H1 (cell line): ENCODE data around the gene CORIN. TPM values are rescaled to one million over a fixed set of nuclear protein-coding genes. Genes with fewer than 3 reads are reported as not detected.

Experiments
- CTCF ChIA-PET: fragments of 300-600 bp; sonication (Branson Sonifier 250); formaldehyde crosslinking; loops from one replicate; lab custom pipeline; 2021; ENCODE audit not compliant: partially characterized antibody; lab: Charles Lee
- POLR2A ChIA-PET: fragments of 300-600 bp; sonication (Branson Sonifier 250); formaldehyde crosslinking; loops from one replicate; lab custom pipeline; 2021; ENCODE audit warnings: inconsistent platforms; ENCODE audit not compliant: partially characterized antibody; lab: Charles Lee
- DNase-seq, 2 experiments: peaks; one replicate each; pipeline versions ENCODE4 v3.0.0 to v3.0.0-alpha.2; 2010 to 2022; ENCODE audit warnings: low spot score in 2 of 2, low read depth in 1 of 2, mixed read lengths in 1 of 2
- FAIRE-seq: peaks from 2 replicates; lab custom pipeline; 2011; peaks lifted over from hg19 to GRCh38; lab: Jason Lieb, UNC
- H2AFZ ChIP-seq: 2 replicates; pipeline ENCODE4 v1.8.1; 2012; ENCODE audit warnings: low read length, inconsistent platforms
- H2AK5ac ChIP-seq: 2 replicates; pipeline ENCODE4 v1.6.1; 2013; ENCODE audit warnings: low read depth, low read length
- H2BK120ac ChIP-seq: replicated peaks from 2 replicates; pipeline ENCODE3; 2013; ENCODE audit warnings: low read depth, low read length, inconsistent platforms
- H2BK12ac ChIP-seq: 2 replicates; pipeline ENCODE4 v1.6.1; 2013; ENCODE audit warnings: low read depth, low read length
- H2BK15ac ChIP-seq: 2 replicates; pipeline ENCODE4 v1.6.1; 2013; ENCODE audit warnings: low read length
- H2BK20ac ChIP-seq: 2 replicates; pipeline ENCODE4 v1.6.1; 2013; ENCODE audit warnings: low read length
- H2BK5ac ChIP-seq: 2 replicates; pipeline ENCODE4 v1.6.1; 2013; ENCODE audit warnings: low read depth, low read length
- H3K14ac ChIP-seq: 2 replicates; pipeline ENCODE4 v1.6.1; 2013; ENCODE audit warnings: inconsistent platforms; ENCODE audit not compliant: insufficient read length
- H3K18ac ChIP-seq: 2 replicates; pipeline ENCODE4 v1.6.1; 2013; ENCODE audit warnings: low read length; ENCODE audit errors: extremely low read depth
- H3K23ac ChIP-seq: 2 replicates; pipeline ENCODE4 v1.6.1; 2013; ENCODE audit warnings: inconsistent platforms; ENCODE audit not compliant: insufficient read length
- H3K23me2 ChIP-seq: 2 replicates; pipeline ENCODE4 v1.6.1; 2013; ENCODE audit warnings: low read depth, low read length
- H3K27ac ChIP-seq: 2 replicates; pipeline ENCODE4 v1.6.1; 2011; ENCODE audit warnings: low read depth, low read length, inconsistent platforms
- H3K27me3 ChIP-seq, 4 experiments: replicated peaks in 1 of 4; 1 replicate in 1 of 4; 2 replicates in 3 of 4; pipeline versions ENCODE4 v1.6.1 to v1.8.1; 2011 to 2013; ENCODE audit warnings: low read length in 3 of 4, mild to moderate bottlenecking in 3 of 4, inconsistent platforms in 2 of 4, mixed read lengths in 2 of 4, moderate library complexity in 1 of 4; ENCODE audit not compliant: control insufficient read depth in 3 of 4, insufficient read depth in 3 of 4; ENCODE audit errors: extremely low read depth in 1 of 4
- H3K36me3 ChIP-seq, 4 experiments: 2 replicates each; pipeline versions ENCODE4 v1.6.1 to v1.8.1; 2011 to 2013; ENCODE audit warnings: mild to moderate bottlenecking in 4 of 4, low read length in 3 of 4, moderate library complexity in 2 of 4, control low read depth in 1 of 4, inconsistent platforms in 1 of 4; ENCODE audit not compliant: insufficient read depth in 4 of 4, control insufficient read depth in 2 of 4
- H3K4ac ChIP-seq: replicated peaks from 2 replicates; pipeline ENCODE3; 2013; ENCODE audit warnings: low read length, low read depth, mixed read lengths, inconsistent platforms; ENCODE audit not compliant: insufficient read length
- H3K4me1 ChIP-seq, 4 experiments: replicated peaks in 1 of 4; 1 replicate in 1 of 4; 2 replicates in 3 of 4; pipeline versions ENCODE4 v1.6.1 to v1.8.1; 2011 to 2013; ENCODE audit warnings: low read length in 3 of 4, inconsistent platforms in 2 of 4, mixed read lengths in 1 of 4; ENCODE audit not compliant: insufficient read depth in 4 of 4, control insufficient read depth in 3 of 4
- H3K4me2 ChIP-seq, 2 experiments: 2 replicates each; pipeline versions ENCODE4 v1.6.1 to v1.8.1; 2011 to 2013; ENCODE audit warnings: low read depth in 2 of 2, low read length in 2 of 2, control low read depth in 1 of 2, inconsistent platforms in 1 of 2, mild to moderate bottlenecking in 1 of 2; ENCODE audit not compliant: insufficient read depth in 1 of 2
- H3K4me3 ChIP-seq, 4 experiments: fragments of 200-600, 300-600 bp in 1 of 4; sonication (generic), shearing (Covaris generic), sonication (Bioruptor Twin) in 1 of 4; 2 replicates each; pipeline versions ENCODE4 v1.5.1 to v1.8.1; 2011 to 2016; ENCODE audit warnings: low read length in 4 of 4, low read depth in 3 of 4, control low read depth in 2 of 4, inconsistent platforms in 2 of 4, mild to moderate bottlenecking in 2 of 4, mixed read lengths in 1 of 4, moderate library complexity in 1 of 4; ENCODE audit not compliant: insufficient read depth in 2 of 4; ENCODE audit errors: extremely low read depth in 1 of 4
- H3K56ac ChIP-seq: replicated peaks from 2 replicates; pipeline ENCODE3; 2013; ENCODE audit warnings: low read depth, mild to moderate bottlenecking, mixed read lengths, low read length, inconsistent platforms; ENCODE audit not compliant: insufficient read length
- H3K79me1 ChIP-seq: 2 replicates; pipeline ENCODE4 v1.6.1; 2013; ENCODE audit warnings: low read depth, low read length, control low read depth
- H3K79me2 ChIP-seq, 2 experiments: 2 replicates each; pipeline versions ENCODE4 v1.6.1 to v1.8.1; 2012 to 2013; ENCODE audit warnings: low read length in 2 of 2, mild to moderate bottlenecking in 2 of 2, inconsistent platforms in 1 of 2; ENCODE audit not compliant: insufficient read depth in 2 of 2, control insufficient read depth in 1 of 2
- H3K9ac ChIP-seq, 4 experiments: replicated peaks in 1 of 4; 1 replicate in 1 of 4; 2 replicates in 3 of 4; pipeline versions ENCODE4 v1.6.1 to v1.8.1; 2011 to 2013; ENCODE audit warnings: low read depth in 3 of 4, low read length in 3 of 4, control low read depth in 2 of 4, mild to moderate bottlenecking in 2 of 4, moderate library complexity in 2 of 4, inconsistent platforms in 1 of 4; ENCODE audit errors: extremely low read depth in 1 of 4
- H3K9me3 ChIP-seq, 2 experiments: 2 replicates each; pipeline versions ENCODE4 v1.6.1 to v1.8.1; 2012 to 2013; ENCODE audit warnings: mild to moderate bottlenecking in 2 of 2, moderate library complexity in 2 of 2, control low read depth in 1 of 2, inconsistent platforms in 1 of 2, low read depth in 1 of 2, low read length in 1 of 2, mixed read lengths in 1 of 2; ENCODE audit not compliant: insufficient read depth in 2 of 2
- H4K20me1 ChIP-seq, 2 experiments: replicated peaks in 1 of 2; 2 replicates each; pipeline versions ENCODE3 to v1.8.1; 2011 to 2013; ENCODE audit warnings: inconsistent platforms in 2 of 2, low read length in 2 of 2, mild to moderate bottlenecking in 1 of 2; ENCODE audit not compliant: insufficient read depth in 2 of 2, control insufficient read depth in 1 of 2
- H4K5ac ChIP-seq: 2 replicates; pipeline ENCODE4 v1.6.1; 2013; ENCODE audit warnings: low read length, low read depth, mixed read lengths, inconsistent platforms; ENCODE audit not compliant: insufficient read length
- H4K8ac ChIP-seq: 2 replicates; pipeline ENCODE4 v1.8.0; 2013; ENCODE audit warnings: mild to moderate bottlenecking, moderate library complexity, low read length, inconsistent platforms; ENCODE audit not compliant: insufficient read depth; ENCODE audit errors: extremely low read depth
- H4K91ac ChIP-seq: replicated peaks from 2 replicates; pipeline ENCODE3; 2013; ENCODE audit warnings: low read length, mixed read lengths, inconsistent platforms; ENCODE audit not compliant: insufficient read length
- CTCF ChIP-seq, 3 experiments: IDR thresholded peaks; 1 replicate in 2 of 3; 2 replicates in 1 of 3; pipeline versions ENCODE4 v1.5.1 to v1.6.1; 2011; ENCODE audit warnings: low read length in 3 of 3, mild to moderate bottlenecking in 3 of 3, inconsistent platforms in 2 of 3, low read depth in 1 of 3, moderate library complexity in 1 of 3; ENCODE audit not compliant: insufficient read depth in 1 of 3; ENCODE audit errors: control extremely low read depth in 1 of 3
- RAD21 ChIP-seq, 2 experiments: IDR thresholded peaks in 1 of 2; conservative IDR thresholded peaks in 1 of 2; 2 replicates each; pipeline ENCODE4 v1.6.1; 2011; ENCODE audit warnings: low read depth in 2 of 2, low read length in 2 of 2, improper control_type of control experiment in 1 of 2, inconsistent platforms in 1 of 2, mild to moderate bottlenecking in 1 of 2, moderate library complexity in 1 of 2
- SP1 ChIP-seq: IDR thresholded peaks from 2 replicates; pipeline ENCODE4 v1.6.1; 2011; ENCODE audit warnings: low read depth, low read length
- WGBS, 2 experiments: shearing (Covaris generic) in 1 of 2; methylation state at CpG; one replicate each; pipeline versions ENCODE4 v1.1.6 to v1.1.7; 2013 to 2015; ENCODE audit warnings: low lambda C conversion rate in 2 of 2, mixed read lengths in 2 of 2, inconsistent platforms in 1 of 2, low coverage in 1 of 2, missing lambda C conversion rate in 1 of 2; ENCODE audit not compliant: insufficient replicate concordance in 2 of 2, insufficient coverage in 1 of 2, insufficient read length in 1 of 2; ENCODE audit errors: extremely low coverage in 1 of 2, missing lambda C conversion rate in 1 of 2; 5-methylcytosine and 5-hydroxymethylcytosine counted together
- polyA plus RNA-seq, 7 experiments: library from polyadenylated mRNA; depleted of rRNA in 3 of 7; stranded (reverse) in 5 of 7; unstranded in 2 of 7; fragments of >200 nt in 5 of 7; fragments of 200-250 nt in 2 of 7; gene quantifications; 1 replicate in 5 of 7; 2 replicates in 1 of 7; 4 replicates in 1 of 7; pipeline versions ENCODE4 v1.2.1 to v1.2.3, GENCODE V29; 2011 to 2013; ENCODE audit warnings: missing spikeins in 2 of 7, mixed read lengths in 2 of 7
- total RNA-seq: library from RNA; stranded (reverse); fragmentation: NEBNext Ultra II Directional; extraction: Animal tissue kit (Norgen Biotek cat#: 25700); gene quantifications from 2 replicates; pipeline ENCODE4 v1.2.1, GENCODE V29; 2021

Gene CORIN
- total and polyA plus RNA-seq, 2 of the 8 experiments (the other 6 are each of a cell fraction or from before 2014, with no cell fraction given), result 0.09 to 0.32 TPM

- no peak overlapping the region for H4K5ac ChIP-seq
- 0 out of 2 replicates have a peak overlapping the region, but pooled peaks have one; percentile 0 for H2BK15ac ChIP-seq
- no peaks in the 10 kb centered on the region; a peak in 1 of 7 replicates for H3K4me1 ChIP-seq
- H2BK12ac ChIP-seq, result no peak overlapping the region
- no peak overlapping the region for H3K27ac ChIP-seq
- no peak overlapping the region for H3K4me3 ChIP-seq
- no peak overlapping the region for H2AK5ac ChIP-seq
- TF ChIP-seq RAD21 (IDR thresholded peaks at IDR 0.05 in 1 of 2, conservative IDR thresholded peaks at IDR 0.05 in 1 of 2; ENCODE audit: low read depth in 2 of 2, low read length in 2 of 2), result peak; percentile 9 to 21; a peak in 1 of 4 replicates
- TF ChIP-seq SP1, result no peak
- TF ChIP-seq CTCF (IDR thresholded peaks at IDR 0.05; ENCODE audit: control extremely low read depth in 1 of 3, insufficient read depth in 1 of 3, low read depth in 1 of 3, low read length in 3 of 3), result peak in 1 of 3 experiments; percentile 20; a peak in 1 of 4 replicates
- no peak overlapping the region for H3K14ac ChIP-seq
- no peak overlapping the region for H4K8ac ChIP-seq
- no peak overlapping the region for H2BK5ac ChIP-seq
- H3K9ac ChIP-seq, result no peak overlapping the region
- FAIRE-seq (no peak), DNase-seq (no peak)
- H3K23me2 ChIP-seq, result no peaks in the 10 kb centered on the region
- no peaks in the 10 kb centered on the region for H4K20me1 ChIP-seq
- ChIA-PET CTCF (interaction anchor here (1.6 kb wide), 1 partner anchor 25 kb away, joined by 6 read pairs; no protein-coding TSS in a partner anchor), POLR2A (no interaction called here)
- no peaks in the 10 kb centered on the region for H3K79me1 ChIP-seq
- no peak overlapping the region for H3K18ac ChIP-seq
- H3K23ac ChIP-seq, result no peak overlapping the region
- no peaks in the 10 kb centered on the region for H3K36me3 ChIP-seq
- no peaks in the 10 kb centered on the region for H3K9me3 ChIP-seq
- no peak overlapping the region for H3K4me2 ChIP-seq
- no peaks in the 10 kb centered on the region for H3K79me2 ChIP-seq
- no peak overlapping the region for H3K4ac ChIP-seq
- H2BK20ac ChIP-seq, result no peak overlapping the region
- no peak overlapping the region for H4K91ac ChIP-seq
- H3K27me3 ChIP-seq, result no peaks in the 10 kb centered on the region
- 91% methylated on average over 2 of the region's 2 CpGs; no CpG with 5 or more reads in 1 of the 2 experiments for WGBS, 2 experiments
- no peak overlapping the region for H2BK120ac ChIP-seq
- no peak overlapping the region for H3K56ac ChIP-seq
- H2AFZ ChIP-seq, result no peak overlapping the region
Observed at GRCh38 chr4:47762376-47763266, 75.2 kb downstream of the CORIN start.
